GM12865 (cell line): ENCODE results near the gene PRR12.

Experiments used
- DNase-seq: peaks from one replicate; pipeline ENCODE4 v3.0.0; 2010; ENCODE audit warnings: low read depth
- H3K4me3 ChIP-seq: 2 replicates; pipeline ENCODE4 v1.5.1; 2011; ENCODE audit warnings: mild to moderate bottlenecking, low read depth, low read length, control low read depth
- CTCF ChIP-seq: IDR thresholded peaks from 2 replicates; pipeline ENCODE4 v1.5.1; 2011; ENCODE audit warnings: low read length, control low read depth, low read depth, inconsistent platforms; ENCODE audit not compliant: insufficient read depth; ENCODE audit errors: missing control alignments

PRR12 gene

DNA sequence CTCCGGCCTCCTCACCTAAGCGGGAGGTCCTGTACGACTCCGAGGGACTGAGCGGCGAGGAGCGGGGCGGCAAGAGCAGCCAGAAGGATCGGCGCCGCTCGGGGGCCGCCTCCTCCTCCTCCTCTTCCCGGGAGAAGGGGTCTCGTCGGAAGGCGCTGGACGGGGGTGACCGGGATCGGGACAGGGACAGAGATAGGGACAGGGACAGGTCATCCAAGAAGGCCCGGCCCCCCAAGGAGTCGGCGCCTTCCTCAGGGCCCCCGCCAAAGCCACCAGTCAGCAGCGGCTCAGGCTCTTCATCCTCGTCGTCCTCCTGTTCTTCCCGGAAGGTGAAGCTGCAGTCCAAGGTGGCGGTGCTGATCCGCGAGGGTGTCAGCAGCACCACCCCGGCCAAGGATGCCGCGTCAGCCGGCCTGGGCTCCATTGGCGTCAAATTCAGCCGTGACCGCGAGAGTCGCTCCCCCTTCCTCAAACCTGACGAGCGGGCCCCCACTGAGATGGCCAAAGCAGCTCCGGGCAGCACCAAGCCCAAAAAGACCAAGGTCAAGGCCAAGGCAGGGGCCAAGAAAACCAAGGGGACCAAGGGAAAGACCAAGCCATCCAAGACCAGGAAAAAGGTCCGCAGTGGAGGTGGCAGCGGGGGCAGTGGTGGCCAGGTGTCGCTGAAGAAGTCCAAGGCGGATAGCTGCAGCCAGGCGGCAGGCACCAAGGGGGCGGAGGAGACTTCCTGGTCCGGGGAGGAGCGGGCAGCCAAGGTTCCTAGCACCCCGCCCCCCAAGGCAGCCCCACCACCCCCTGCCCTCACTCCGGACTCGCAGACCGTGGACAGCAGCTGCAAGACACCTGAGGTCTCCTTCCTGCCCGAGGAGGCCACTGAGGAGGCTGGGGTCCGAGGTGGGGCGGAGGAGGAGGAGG, 61.8 kb downstream of the PRR12 start:
- no peak for TF ChIP-seq CTCF
- DNase-seq = no peak
- no peak overlapping the region for H3K4me3 ChIP-seq

DNA sequence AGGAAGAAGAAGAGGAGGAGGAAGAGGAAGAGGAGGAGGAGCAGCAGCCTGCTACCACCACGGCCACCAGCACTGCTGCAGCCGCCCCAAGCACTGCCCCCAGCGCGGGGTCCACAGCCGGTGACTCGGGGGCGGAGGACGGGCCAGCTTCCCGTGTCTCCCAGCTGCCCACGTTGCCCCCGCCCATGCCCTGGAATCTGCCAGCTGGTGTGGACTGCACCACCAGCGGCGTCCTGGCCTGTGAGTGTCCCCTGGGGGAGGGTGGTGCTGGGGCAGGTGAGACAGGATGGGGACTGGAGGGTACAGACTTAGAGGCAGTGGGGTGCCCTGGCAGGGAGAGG, 62.5 kb downstream of the PRR12 start:
- no peak overlapping the region for H3K4me3 ChIP-seq
- no peak for TF ChIP-seq CTCF
- DNase-seq = no peak

- DNase-seq = no peak
- no peak overlapping the region for H3K4me3 ChIP-seq
- TF ChIP-seq CTCF = no peak
Measured at GRCh38 chr19:49654581-49654980, 63.6 kb downstream of the PRR12 start.

GRCh38 chr19:49655570-49656455, 64.8 kb downstream of the PRR12 start:
- no peak for TF ChIP-seq CTCF
- no peak for DNase-seq
- H3K4me3 ChIP-seq = no peak overlapping the region

GRCh38 chr19:49656456-49657109, 65.6 kb downstream of the PRR12 start:
- TF ChIP-seq CTCF = no peak
- H3K4me3 ChIP-seq = no peak overlapping the region
- no peak for DNase-seq

DNA sequence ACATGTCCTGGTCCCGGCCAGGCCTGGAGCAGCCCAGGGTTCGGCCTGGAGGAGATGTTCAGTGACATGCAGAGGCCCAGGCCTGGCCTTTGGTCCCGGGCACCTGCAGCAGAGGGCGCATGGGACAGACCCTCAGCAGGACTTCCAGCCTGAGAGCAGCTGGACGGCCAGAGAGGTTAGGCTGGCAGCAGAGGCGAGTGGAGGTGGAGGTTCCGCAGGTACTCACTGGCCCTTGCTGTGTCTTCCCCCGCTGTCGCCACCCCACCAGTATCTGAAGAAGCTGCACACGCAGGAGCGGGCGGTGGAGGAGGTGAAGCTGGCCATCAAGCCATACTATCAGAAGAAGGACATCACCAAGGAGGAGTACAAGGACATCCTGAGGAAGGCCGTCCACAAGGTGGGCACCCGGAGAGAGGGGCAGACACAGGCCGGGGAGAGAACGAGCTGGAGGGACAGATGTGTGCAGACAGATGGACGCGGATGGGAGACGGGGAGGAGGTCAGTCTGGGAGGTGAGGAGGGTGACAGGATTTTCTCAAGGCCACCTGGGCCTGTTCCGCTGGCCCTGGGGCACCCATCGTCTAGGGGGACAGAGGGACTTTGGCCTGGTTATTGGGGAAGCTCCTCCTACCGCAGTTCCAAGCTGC, 66.6 kb downstream of the PRR12 start:
- no peak for TF ChIP-seq CTCF
- no peak overlapping the region for H3K4me3 ChIP-seq
- no peak for DNase-seq
